22Rv1 (cell line): Measurements from ENCODE around the gene CPNE8.

Experiments
- ZFX ChIP-seq: fragments of 450-650 bp; IDR thresholded peaks from 2 replicates; pipeline ENCODE4 v1.6.1; 2017; ENCODE audit warnings: antibody characterized with exemption, borderline replicate concordance
- TF ChIP-seq, protein P1 (sequence below): fragments of 450-650 bp; IDR thresholded peaks from 2 replicates; pipeline ENCODE4 v1.5.1; 2017; ENCODE audit warnings: mild to moderate bottlenecking

GRCh38 chr12:38811814-38812356, 93.5 kb downstream of the CPNE8 start:
- TF ChIP-seq, protein P1, sequence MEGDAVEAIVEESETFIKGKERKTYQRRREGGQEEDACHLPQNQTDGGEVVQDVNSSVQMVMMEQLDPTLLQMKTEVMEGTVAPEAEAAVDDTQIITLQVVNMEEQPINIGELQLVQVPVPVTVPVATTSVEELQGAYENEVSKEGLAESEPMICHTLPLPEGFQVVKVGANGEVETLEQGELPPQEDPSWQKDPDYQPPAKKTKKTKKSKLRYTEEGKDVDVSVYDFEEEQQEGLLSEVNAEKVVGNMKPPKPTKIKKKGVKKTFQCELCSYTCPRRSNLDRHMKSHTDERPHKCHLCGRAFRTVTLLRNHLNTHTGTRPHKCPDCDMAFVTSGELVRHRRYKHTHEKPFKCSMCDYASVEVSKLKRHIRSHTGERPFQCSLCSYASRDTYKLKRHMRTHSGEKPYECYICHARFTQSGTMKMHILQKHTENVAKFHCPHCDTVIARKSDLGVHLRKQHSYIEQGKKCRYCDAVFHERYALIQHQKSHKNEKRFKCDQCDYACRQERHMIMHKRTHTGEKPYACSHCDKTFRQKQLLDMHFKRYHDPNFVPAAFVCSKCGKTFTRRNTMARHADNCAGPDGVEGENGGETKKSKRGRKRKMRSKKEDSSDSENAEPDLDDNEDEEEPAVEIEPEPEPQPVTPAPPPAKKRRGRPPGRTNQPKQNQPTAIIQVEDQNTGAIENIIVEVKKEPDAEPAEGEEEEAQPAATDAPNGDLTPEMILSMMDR: no peak
- no peak for TF ChIP-seq ZFX
